ENCODE results near the gene PLA2G2D.

Gene PLA2G2D

GRCh38 chr1:20100632-20101355 lies 18.5 kb downstream of the PLA2G2D start:
- in situ Hi-C loops (cut with MboI; ENCODE audit: low sequenced_read_pairs), result no loop called here
- no peak overlapping the region for H3K4me3 ChIP-seq
- H3K9me3 ChIP-seq, result no peaks in the 10 kb centered on the region
- H3K36me3 ChIP-seq (replicated peaks), result no peaks in the 10 kb centered on the region
- DNase-seq (ENCODE audit: low spot score in 2 of 2), result peak; percentile 23 to 45
- H3K4me1 ChIP-seq, result no peaks in the 10 kb centered on the region
- H3K27me3 ChIP-seq (ENCODE audit: low read depth), result no peaks in the 10 kb centered on the region

GRCh38 chr1:20099533-20099932 lies 19.8 kb downstream of the PLA2G2D start:
- H3K9me3 ChIP-seq, result no peaks in the 10 kb centered on the region
- in situ Hi-C loops (cut with MboI; ENCODE audit: low sequenced_read_pairs), result loop anchor here (25.0 kb wide), 1 partner anchor 562 kb away; no protein-coding TSS in a partner anchor
- no peaks in the 10 kb centered on the region for H3K36me3 ChIP-seq (replicated peaks)
- H3K4me3 ChIP-seq, result no peak overlapping the region
- no peak for DNase-seq (ENCODE audit: low spot score in 2 of 2)
- no peaks in the 10 kb centered on the region for H3K4me1 ChIP-seq
- H3K27me3 ChIP-seq (ENCODE audit: low read depth), result no peaks in the 10 kb centered on the region

GRCh38 chr1:20096840-20097447 lies 22.4 kb downstream of the PLA2G2D start:
- Histone ChIP-seq H3K9me3 (no peaks in the 10 kb centered on the region), H3K4me1 (no peaks in the 10 kb centered on the region), H3K4me3 (no peak overlapping the region), H3K36me3 (replicated peaks) (no peaks in the 10 kb centered on the region), H3K27me3 (ENCODE audit: low read depth) (no peaks in the 10 kb centered on the region)
- no peak for DNase-seq (ENCODE audit: low spot score in 2 of 2)
- in situ Hi-C loops (cut with MboI; ENCODE audit: low sequenced_read_pairs), result loop anchor here (25.0 kb wide), 1 partner anchor 560 kb away; no protein-coding TSS in a partner anchor

- DNase-seq (ENCODE audit: low spot score in 2 of 2), result no peak
- in situ Hi-C loops (cut with MboI; ENCODE audit: low sequenced_read_pairs), result loop anchor here (25.0 kb wide), 1 partner anchor 558 kb away; no protein-coding TSS in a partner anchor
- Histone ChIP-seq H3K9me3 (no peaks in the 10 kb centered on the region), H3K4me3 (no peak overlapping the region), H3K36me3 (replicated peaks) (no peaks in the 10 kb centered on the region), H3K4me1 (no peaks in the 10 kb centered on the region), H3K27me3 (ENCODE audit: low read depth) (no peaks in the 10 kb centered on the region)
Observed at GRCh38 chr1:20095564-20096434, 23.5 kb downstream of the PLA2G2D start.

GRCh38 chr1:20093940-20094391 lies 25.4 kb downstream of the PLA2G2D start:
- Histone ChIP-seq H3K4me3 (no peak overlapping the region), H3K27me3 (ENCODE audit: low read depth) (no peaks in the 10 kb centered on the region), H3K36me3 (replicated peaks) (no peaks in the 10 kb centered on the region), H3K4me1 (no peaks in the 10 kb centered on the region), H3K9me3 (no peaks in the 10 kb centered on the region)
- no peak for DNase-seq (ENCODE audit: low spot score in 2 of 2)
- in situ Hi-C loops (cut with MboI; ENCODE audit: low sequenced_read_pairs), result loop anchor here (25.0 kb wide), 1 partner anchor 557 kb away; no protein-coding TSS in a partner anchor

- no peaks in the 10 kb centered on the region for H3K4me1 ChIP-seq
- no peak overlapping the region for H3K4me3 ChIP-seq
- no peaks in the 10 kb centered on the region for H3K27me3 ChIP-seq (ENCODE audit: low read depth)
- H3K36me3 ChIP-seq (replicated peaks), result no peaks in the 10 kb centered on the region
- no peaks in the 10 kb centered on the region for H3K9me3 ChIP-seq
- no peak for DNase-seq (ENCODE audit: low spot score in 2 of 2)
- in situ Hi-C loops (cut with MboI; ENCODE audit: low sequenced_read_pairs), result loop anchor here (25.0 kb wide), 1 partner anchor 556 kb away; no protein-coding TSS in a partner anchor
Observed at GRCh38 chr1:20093303-20093702, 26.0 kb downstream of the PLA2G2D start.

- no peaks in the 10 kb centered on the region for H3K36me3 ChIP-seq (replicated peaks)
- no peak overlapping the region for H3K4me3 ChIP-seq
- in situ Hi-C loops (cut with MboI; ENCODE audit: low sequenced_read_pairs), result loop anchor here (25.0 kb wide), 1 partner anchor 553 kb away; no protein-coding TSS in a partner anchor
- DNase-seq (ENCODE audit: low spot score in 2 of 2), result no peak
- H3K4me1 ChIP-seq, result no peaks in the 10 kb centered on the region
- no peaks in the 10 kb centered on the region for H3K27me3 ChIP-seq (ENCODE audit: low read depth)
- no peaks in the 10 kb centered on the region for H3K9me3 ChIP-seq
Observed at GRCh38 chr1:20090641-20091040, 28.7 kb downstream of the PLA2G2D start.

- in situ Hi-C loops (cut with MboI; ENCODE audit: low sequenced_read_pairs), result loop anchor here (25.0 kb wide), 1 partner anchor 553 kb away; no protein-coding TSS in a partner anchor
- DNase-seq (ENCODE audit: low spot score in 2 of 2), result no peak
- H3K36me3 ChIP-seq (replicated peaks), result no peaks in the 10 kb centered on the region
Observed at GRCh38 chr1:20090119-20090518, 29.2 kb downstream of the PLA2G2D start.

GRCh38 chr1:20089328-20090077 lies 29.8 kb downstream of the PLA2G2D start:
- H3K4me3 ChIP-seq, result no peak overlapping the region
- H3K4me1 ChIP-seq, result no peaks in the 10 kb centered on the region
- no peaks in the 10 kb centered on the region for H3K27me3 ChIP-seq (ENCODE audit: low read depth)
- in situ Hi-C loops (cut with MboI; ENCODE audit: low sequenced_read_pairs), result loop anchor here (25.0 kb wide), 1 partner anchor 552 kb away; no protein-coding TSS in a partner anchor
- no peaks in the 10 kb centered on the region for H3K36me3 ChIP-seq (replicated peaks)
- DNase-seq (ENCODE audit: low spot score in 2 of 2), result no peak
- no peaks in the 10 kb centered on the region for H3K9me3 ChIP-seq

More at GRCh38 chr1:20090119-20090518, 29.2 kb downstream of the PLA2G2D start:
- Histone ChIP-seq H3K4me3 (no peak overlapping the region), H3K27me3 (ENCODE audit: low read depth) (no peaks in the 10 kb centered on the region), H3K9me3 (no peaks in the 10 kb centered on the region), H3K4me1 (no peaks in the 10 kb centered on the region)

- Histone ChIP-seq H3K27me3 (ENCODE audit: low read depth) (no peaks in the 10 kb centered on the region), H3K4me3 (no peak overlapping the region), H3K36me3 (replicated peaks) (no peaks in the 10 kb centered on the region), H3K9me3 (no peaks in the 10 kb centered on the region), H3K4me1 (no peaks in the 10 kb centered on the region)
- in situ Hi-C loops (cut with MboI; ENCODE audit: low sequenced_read_pairs), result loop anchor here (25.0 kb wide), 1 partner anchor 550 kb away; no protein-coding TSS in a partner anchor
- DNase-seq (ENCODE audit: low spot score in 2 of 2), result no peak
Observed at GRCh38 chr1:20087668-20088067, 31.7 kb downstream of the PLA2G2D start.

GRCh38 chr1:20086800-20087199 lies 32.5 kb downstream of the PLA2G2D start:
- Histone ChIP-seq H3K4me1 (no peaks in the 10 kb centered on the region), H3K4me3 (no peak overlapping the region), H3K9me3 (no peaks in the 10 kb centered on the region), H3K27me3 (ENCODE audit: low read depth) (no peaks in the 10 kb centered on the region), H3K36me3 (replicated peaks) (no peaks in the 10 kb centered on the region)
- in situ Hi-C loops (cut with MboI; ENCODE audit: low sequenced_read_pairs), result loop anchor here (25.0 kb wide), 1 partner anchor 549 kb away; no protein-coding TSS in a partner anchor
- DNase-seq (ENCODE audit: low spot score in 2 of 2), result no peak

- Histone ChIP-seq H3K9me3 (no peaks in the 10 kb centered on the region), H3K27me3 (ENCODE audit: low read depth) (no peaks in the 10 kb centered on the region), H3K36me3 (replicated peaks) (no peaks in the 10 kb centered on the region), H3K4me1 (no peaks in the 10 kb centered on the region), H3K4me3 (no peak overlapping the region)
- DNase-seq (ENCODE audit: low spot score in 2 of 2), result no peak
- in situ Hi-C loops (cut with MboI; ENCODE audit: low sequenced_read_pairs), result loop anchor here (25.0 kb wide), 1 partner anchor 546 kb away; no protein-coding TSS in a partner anchor
Observed at GRCh38 chr1:20083178-20083944, 36.0 kb downstream of the PLA2G2D start.
